Measurements from ENCODE around the gene ITGAX.

The ITGAX gene

GRCh38 chr16:31375231-31375630, 20.3 kb downstream of the ITGAX start:
- ChIA-PET CTCF (interaction anchor here (1.8 to 5.3 kb wide), 2 partner anchors 9 to 44 kb away, joined by 4 to 33 read pairs; no protein-coding TSS in a partner anchor), POLR2A (no interaction called here)
- no peak for DNase-seq
- no peaks in the 10 kb centered on the region for H3K27me3 ChIP-seq (replicated peaks in 2 of 5; ENCODE audit: control insufficient read depth in 4 of 5, insufficient read depth in 5 of 5, low read length in 4 of 5)
- H3K4me1 ChIP-seq (ENCODE audit: control extremely low read depth in 1 of 4, control insufficient read depth in 4 of 4, insufficient read depth in 4 of 4, low read length in 3 of 4): no peaks in the 10 kb centered on the region
- no peak overlapping the region for H3K27ac ChIP-seq (ENCODE audit: insufficient read depth in 1 of 2, low read depth in 1 of 2, low read length in 2 of 2, poor library complexity in 1 of 2, severe bottlenecking in 2 of 2)
- no peaks in the 10 kb centered on the region for H3K36me3 ChIP-seq (ENCODE audit: control insufficient read depth in 4 of 4, insufficient read depth in 4 of 4, low read length in 3 of 4)
- H3K4me3 ChIP-seq (ENCODE audit: control insufficient read depth in 1 of 7, extremely low read depth in 1 of 7, insufficient read depth in 4 of 7, low read depth in 2 of 7, low read length in 6 of 7): no peak overlapping the region
- peaks cover 0 to 7% (median 0%) of the 10 kb centered on the region in 5 experiments for H3K9me3 ChIP-seq (ENCODE audit: control extremely low read depth in 1 of 5, control insufficient read depth in 4 of 5, insufficient read depth in 2 of 5, low read depth in 1 of 5, low read length in 4 of 5)
- no CpG with 5 or more reads among the region's 5 CpGs for WGBS (ENCODE audit: insufficient coverage)

GRCh38 chr16:31376705-31377104, 21.7 kb downstream of the ITGAX start:
- Histone ChIP-seq H3K4me1 (ENCODE audit: control extremely low read depth in 1 of 4, control insufficient read depth in 4 of 4, insufficient read depth in 4 of 4, low read length in 3 of 4) (no peaks in the 10 kb centered on the region), H3K27me3 (replicated peaks in 2 of 5; ENCODE audit: control insufficient read depth in 4 of 5, insufficient read depth in 5 of 5, low read length in 4 of 5) (no peaks in the 10 kb centered on the region), H3K27ac (ENCODE audit: insufficient read depth in 1 of 2, low read depth in 1 of 2, low read length in 2 of 2, poor library complexity in 1 of 2, severe bottlenecking in 2 of 2) (no peak overlapping the region), H3K4me3 (ENCODE audit: control insufficient read depth in 1 of 7, extremely low read depth in 1 of 7, insufficient read depth in 4 of 7, low read depth in 2 of 7, low read length in 6 of 7) (no peak overlapping the region), H3K36me3 (ENCODE audit: control insufficient read depth in 4 of 4, insufficient read depth in 4 of 4, low read length in 3 of 4) (no peaks in the 10 kb centered on the region), H3K9me3 (ENCODE audit: control extremely low read depth in 1 of 5, control insufficient read depth in 4 of 5, insufficient read depth in 2 of 5, low read depth in 1 of 5, low read length in 4 of 5) (peaks cover 0 to 7% (median 0%) of the 10 kb centered on the region in 5 experiments)
- POLR2A ChIA-PET: no interaction called here
- WGBS (ENCODE audit: insufficient coverage): 100% methylated on average over 7 of the region's 8 CpGs
- CTCF ChIA-PET: interaction anchor here (1.8 to 5.3 kb wide), 2 partner anchors 8 to 46 kb away, joined by 4 to 33 read pairs; no protein-coding TSS in a partner anchor
- DNase-seq: no peak

- ChIA-PET CTCF (interaction anchor here (0.5 kb wide), 1 partner anchor 160 kb away, joined by 3 read pairs; the partner anchor contains the start of gene PYDC1), POLR2A (no interaction called here)
- WGBS (ENCODE audit: insufficient coverage): 96% methylated on average over 5 of the region's 7 CpGs
- Histone ChIP-seq H3K4me3 (ENCODE audit: control insufficient read depth in 1 of 7, extremely low read depth in 1 of 7, insufficient read depth in 4 of 7, low read depth in 2 of 7, low read length in 6 of 7) (no peak overlapping the region), H3K4me1 (ENCODE audit: control extremely low read depth in 1 of 4, control insufficient read depth in 4 of 4, insufficient read depth in 4 of 4, low read length in 3 of 4) (peaks cover 0 to under 1% (median 0%) of the 10 kb centered on the region in 4 experiments), H3K27me3 (replicated peaks in 2 of 5; ENCODE audit: control insufficient read depth in 4 of 5, insufficient read depth in 5 of 5, low read length in 4 of 5) (no peaks in the 10 kb centered on the region), H3K36me3 (ENCODE audit: control insufficient read depth in 4 of 4, insufficient read depth in 4 of 4, low read length in 3 of 4) (no peaks in the 10 kb centered on the region), H3K27ac (ENCODE audit: insufficient read depth in 1 of 2, low read depth in 1 of 2, low read length in 2 of 2, poor library complexity in 1 of 2, severe bottlenecking in 2 of 2) (no peak overlapping the region), H3K9me3 (ENCODE audit: control extremely low read depth in 1 of 5, control insufficient read depth in 4 of 5, insufficient read depth in 2 of 5, low read depth in 1 of 5, low read length in 4 of 5) (peaks cover 0 to 7% (median 0%) of the 10 kb centered on the region in 5 experiments)
- no peak for DNase-seq
These were observed 22.4 kb downstream of the ITGAX start for GRCh38 chr16:31377210-31377903.

DNA sequence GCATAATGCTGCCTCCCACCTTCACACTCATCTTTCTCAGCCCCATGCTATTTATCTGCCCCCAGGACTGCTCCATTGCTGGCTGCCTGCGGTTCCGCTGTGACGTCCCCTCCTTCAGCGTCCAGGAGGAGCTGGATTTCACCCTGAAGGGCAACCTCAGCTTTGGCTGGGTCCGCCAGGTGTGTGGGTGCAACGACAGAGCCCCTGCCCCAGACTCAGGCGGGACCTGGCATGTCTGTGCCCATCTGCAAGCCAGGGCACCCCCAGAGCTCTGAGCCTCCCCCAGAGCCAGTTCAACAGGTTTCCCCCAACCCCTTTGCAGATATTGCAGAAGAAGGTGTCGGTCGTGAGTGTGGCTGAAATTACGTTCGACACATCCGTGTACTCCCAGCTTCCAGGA, 25.2 kb downstream of the ITGAX start:
- Histone ChIP-seq H3K4me3 (ENCODE audit: control insufficient read depth in 1 of 7, extremely low read depth in 1 of 7, insufficient read depth in 4 of 7, low read depth in 2 of 7, low read length in 6 of 7) (no peak overlapping the region), H3K27ac (ENCODE audit: insufficient read depth in 1 of 2, low read depth in 1 of 2, low read length in 2 of 2, poor library complexity in 1 of 2, severe bottlenecking in 2 of 2) (no peak overlapping the region), H3K9me3 (ENCODE audit: control extremely low read depth in 1 of 5, control insufficient read depth in 4 of 5, insufficient read depth in 2 of 5, low read depth in 1 of 5, low read length in 4 of 5) (peaks cover 0 to 2% (median 0%) of the 10 kb centered on the region in 5 experiments), H3K4me1 (ENCODE audit: control extremely low read depth in 1 of 4, control insufficient read depth in 4 of 4, insufficient read depth in 4 of 4, low read length in 3 of 4) (peaks cover 0 to 3% (median 0%) of the 10 kb centered on the region in 4 experiments), H3K27me3 (replicated peaks in 2 of 5; ENCODE audit: control insufficient read depth in 4 of 5, insufficient read depth in 5 of 5, low read length in 4 of 5) (no peaks in the 10 kb centered on the region), H3K36me3 (ENCODE audit: control insufficient read depth in 4 of 4, insufficient read depth in 4 of 4, low read length in 3 of 4) (no peaks in the 10 kb centered on the region)
- 97% methylated on average over 11 of the region's 12 CpGs for WGBS (ENCODE audit: insufficient coverage)
- ChIA-PET CTCF (interaction anchor here (1.3 kb wide), 2 partner anchors 24 to 77 kb away, joined by 3 read pairs; no protein-coding TSS in a partner anchor), POLR2A (interaction anchor here (1.0 kb wide), 1 partner anchor 180 kb away, joined by 3 read pairs; no protein-coding TSS in a partner anchor)
- no peak for DNase-seq

GRCh38 chr16:31382485-31383161, 27.6 kb downstream of the ITGAX start:
- WGBS (ENCODE audit: insufficient coverage): 44% methylated on average over 9 of the region's 14 CpGs
- peaks cover 0 to 10% (median 0%) of the 10 kb centered on the region in 4 experiments for H3K4me1 ChIP-seq (ENCODE audit: control extremely low read depth in 1 of 4, control insufficient read depth in 4 of 4, insufficient read depth in 4 of 4, low read length in 3 of 4)
- H3K4me3 ChIP-seq (ENCODE audit: control insufficient read depth in 1 of 7, extremely low read depth in 1 of 7, insufficient read depth in 4 of 7, low read depth in 2 of 7, low read length in 6 of 7): no peak overlapping the region
- H3K27ac ChIP-seq (ENCODE audit: insufficient read depth in 1 of 2, low read depth in 1 of 2, low read length in 2 of 2, poor library complexity in 1 of 2, severe bottlenecking in 2 of 2): no peak overlapping the region
- H3K36me3 ChIP-seq (ENCODE audit: control insufficient read depth in 4 of 4, insufficient read depth in 4 of 4, low read length in 3 of 4): no peaks in the 10 kb centered on the region
- ChIA-PET CTCF (interaction anchor here (0.7 to 5.5 kb wide), 28 partner anchors 8 to 487 kb away, joined by 3 to 33 read pairs (median 5); partner anchors contain the start of genes COX6A2, ITGAD, PYCARD and PYDC1), POLR2A (no interaction called here)
- no peaks in the 10 kb centered on the region for H3K9me3 ChIP-seq (ENCODE audit: control extremely low read depth in 1 of 5, control insufficient read depth in 4 of 5, insufficient read depth in 2 of 5, low read depth in 1 of 5, low read length in 4 of 5)
- H3K27me3 ChIP-seq (replicated peaks in 2 of 5; ENCODE audit: control insufficient read depth in 4 of 5, insufficient read depth in 5 of 5, low read length in 4 of 5): no peaks in the 10 kb centered on the region
- DNase-seq: peak; percentile 69 to 84 (median 81)

GRCh38 chr16:31385680-31386079, 30.7 kb downstream of the ITGAX start:
- H3K27ac ChIP-seq (ENCODE audit: insufficient read depth in 1 of 2, low read depth in 1 of 2, low read length in 2 of 2, poor library complexity in 1 of 2, severe bottlenecking in 2 of 2): no peak overlapping the region
- no peak overlapping the region for H3K4me3 ChIP-seq (ENCODE audit: control insufficient read depth in 1 of 7, extremely low read depth in 1 of 7, insufficient read depth in 4 of 7, low read depth in 2 of 7, low read length in 6 of 7)
- H3K9me3 ChIP-seq (ENCODE audit: control extremely low read depth in 1 of 5, control insufficient read depth in 4 of 5, insufficient read depth in 2 of 5, low read depth in 1 of 5, low read length in 4 of 5): no peaks in the 10 kb centered on the region
- no peaks in the 10 kb centered on the region for H3K27me3 ChIP-seq (replicated peaks in 2 of 5; ENCODE audit: control insufficient read depth in 4 of 5, insufficient read depth in 5 of 5, low read length in 4 of 5)
- H3K4me1 ChIP-seq (ENCODE audit: control extremely low read depth in 1 of 4, control insufficient read depth in 4 of 4, insufficient read depth in 4 of 4, low read length in 3 of 4): peaks cover 0 to 10% (median 0%) of the 10 kb centered on the region in 4 experiments
- WGBS (ENCODE audit: insufficient coverage): 100% methylated on average over 3 of the region's 4 CpGs
- peak in 1 of 3 donors; percentile 8 for DNase-seq
- POLR2A ChIA-PET: no interaction called here
- CTCF ChIA-PET: interaction anchor here (0.9 to 5.5 kb wide), 8 partner anchors 9 to 431 kb away, joined by 3 to 33 read pairs (median 3); partner anchors contain the start of gene ZNF843
- no peaks in the 10 kb centered on the region for H3K36me3 ChIP-seq (ENCODE audit: control insufficient read depth in 4 of 4, insufficient read depth in 4 of 4, low read length in 3 of 4)

Data from common myeloid progenitor, CD34-positive (primary cell).